Activated T-cell treated with anti-CD3 and anti-CD28 coated beads, Interleukin-2, amount 50 U/mL, for 1 hour (primary cell): ENCODE results near the gene TMEM266.
A peak's percentile ranks its signal among the peaks of the same experiment; 100 is the strongest.
"Not testable (repeated sequence)": the region's sequence is repeated elsewhere in the genome, so short reads cannot be mapped to it uniquely, and the experiment has no call there.

ENCODE experiments used
- DNase-seq: peaks from one replicate; pipeline ENCODE4 v3.0.0-alpha.2; 2020

Gene TMEM266

GRCh38 chr15:76059320-76060117 is at the start of gene TMEM266:
Gene TMEM266, plus strand, starts transcription at chr15:76059985. Its CDS starts 74,279 bp downstream, at chr15:76134264.
- peak; percentile 25 for DNase-seq

- DNase-seq = no peak
Observed at GRCh38 chr15:76010613-76011012, 49.2 kb upstream of the TMEM266 start.

GRCh38 chr15:76011627-76012551 is 47.9 kb upstream of the TMEM266 start, which contains the start of gene NRG4:
Gene NRG4, minus strand, starts transcription at chr15:76012424. Its CDS starts 1,194 bp downstream, at chr15:76011230.
- no peak for DNase-seq

- DNase-seq = not testable (repeated sequence)
Observed at GRCh38 chr15:76013470-76013869, 46.3 kb upstream of the TMEM266 start.

- DNase-seq = no peak
Observed at GRCh38 chr15:76024021-76024768, 35.6 kb upstream of the TMEM266 start.

- DNase-seq = no peak
Observed at GRCh38 chr15:76032046-76032445, 27.7 kb upstream of the TMEM266 start.

GRCh38 chr15:76033438-76033837 is 26.3 kb upstream of the TMEM266 start:
- DNase-seq = no peak

GRCh38 chr15:76034111-76034510 is 25.7 kb upstream of the TMEM266 start:
- DNase-seq = no peak

GRCh38 chr15:76035593-76035992 is 24.2 kb upstream of the TMEM266 start:
- no peak for DNase-seq

- DNase-seq = no peak
Observed at GRCh38 chr15:76038512-76038911, 21.3 kb upstream of the TMEM266 start.

- not testable (repeated sequence) for DNase-seq
Observed at GRCh38 chr15:76054201-76054600, 5.6 kb upstream of the TMEM266 start.

GRCh38 chr15:76056931-76057330 is 2.9 kb upstream of the TMEM266 start:
- DNase-seq = no peak

GRCh38 chr15:76057332-76058000 is 2.3 kb upstream of the TMEM266 start:
- DNase-seq = no peak

- no peak for DNase-seq
Observed at GRCh38 chr15:76058714-76059319, 968 bp upstream of the TMEM266 start.

GRCh38 chr15:76060118-76060989 is 569 bp downstream of the TMEM266 start:
- peak; percentile 22 for DNase-seq

GRCh38 chr15:76061700-76062099 is 1.9 kb downstream of the TMEM266 start:
- DNase-seq = no peak

GRCh38 chr15:76062286-76062685 is 2.5 kb downstream of the TMEM266 start:
- no peak for DNase-seq

GRCh38 chr15:76064375-76064774 is 4.6 kb downstream of the TMEM266 start:
- DNase-seq = no peak

GRCh38 chr15:76065245-76065644 is 5.5 kb downstream of the TMEM266 start:
- no peak for DNase-seq

GRCh38 chr15:76065793-76066192 is 6.0 kb downstream of the TMEM266 start:
- no peak for DNase-seq

- no peak for DNase-seq
Observed at GRCh38 chr15:76070192-76070591, 10.4 kb downstream of the TMEM266 start.
